WERI-Rb-1 (cell line): Measurements from ENCODE around the gene CCR6.

Source experiments
- DNase-seq: peaks from one replicate; pipeline ENCODE4 v3.0.0-alpha.2; 2020
- H3K27ac ChIP-seq: fragments of 250-450 bp; sonication (Bioruptor Pico); 2 replicates; pipeline ENCODE4 v1.5.1; 2020; ENCODE audit warnings: mild to moderate bottlenecking, moderate library complexity
- H3K27me3 ChIP-seq: fragments of 250-450 bp; sonication (Bioruptor Pico); 2 replicates; pipeline ENCODE4 v1.5.1; 2021; ENCODE audit warnings: mild to moderate bottlenecking, low read depth, moderate library complexity; ENCODE audit not compliant: insufficient read depth, severe bottlenecking
- H3K36me3 ChIP-seq: fragments of 250-450 bp; sonication (Bioruptor Pico); 2 replicates; pipeline ENCODE4 v1.5.1; 2020; ENCODE audit warnings: mild to moderate bottlenecking, moderate library complexity
- H3K4me3 ChIP-seq: 2 replicates; pipeline ENCODE4 v1.5.1; 2011; ENCODE audit warnings: low read depth, mild to moderate bottlenecking, control low read depth, low read length
- H3K9me3 ChIP-seq: fragments of 250-450 bp; sonication (Bioruptor Pico); 2 replicates; pipeline ENCODE4 v1.5.1; 2021; ENCODE audit warnings: mild to moderate bottlenecking, moderate library complexity; ENCODE audit not compliant: severe bottlenecking
- CTCF ChIP-seq: IDR thresholded peaks from 2 replicates; pipeline ENCODE4 v1.5.1; 2011; ENCODE audit warnings: low read depth, mild to moderate bottlenecking, control low read depth, inconsistent platforms, low read length

The CCR6 gene

GRCh38 chr6:167095888-167096287 lies 27.0 kb upstream of the CCR6 start:
- Histone ChIP-seq H3K36me3 (no peaks in the 10 kb centered on the region), H3K4me3 (no peak overlapping the region), H3K27me3 (no peaks in the 10 kb centered on the region), H3K9me3 (no peaks in the 10 kb centered on the region), H3K27ac (no peak overlapping the region)
- no peak for DNase-seq
- no peak for TF ChIP-seq CTCF

GRCh38 chr6:167096991-167097390 lies 25.9 kb upstream of the CCR6 start:
- TF ChIP-seq CTCF: no peak
- H3K4me3 ChIP-seq: no peak overlapping the region
- H3K27ac ChIP-seq: no peak overlapping the region
- H3K9me3 ChIP-seq: no peaks in the 10 kb centered on the region
- no peaks in the 10 kb centered on the region for H3K36me3 ChIP-seq
- no peak for DNase-seq
- no peaks in the 10 kb centered on the region for H3K27me3 ChIP-seq

- H3K36me3 ChIP-seq: no peaks in the 10 kb centered on the region
- no peak for DNase-seq
- no peak overlapping the region for H3K4me3 ChIP-seq
- no peaks in the 10 kb centered on the region for H3K27me3 ChIP-seq
- H3K9me3 ChIP-seq: no peaks in the 10 kb centered on the region
- TF ChIP-seq CTCF: no peak
- no peak overlapping the region for H3K27ac ChIP-seq
These were observed 25.1 kb upstream of the CCR6 start for GRCh38 chr6:167097770-167098169.

- no peak for DNase-seq
- H3K36me3 ChIP-seq: no peaks in the 10 kb centered on the region
- no peaks in the 10 kb centered on the region for H3K27me3 ChIP-seq
- no peaks in the 10 kb centered on the region for H3K9me3 ChIP-seq
- H3K4me3 ChIP-seq: no peak overlapping the region
- TF ChIP-seq CTCF: no peak
- H3K27ac ChIP-seq: no peak overlapping the region
These were observed 24.1 kb upstream of the CCR6 start for GRCh38 chr6:167098825-167099225.

GRCh38 chr6:167099707-167100106 lies 23.2 kb upstream of the CCR6 start:
- Histone ChIP-seq H3K4me3 (no peak overlapping the region), H3K36me3 (no peaks in the 10 kb centered on the region), H3K9me3 (no peaks in the 10 kb centered on the region), H3K27ac (no peak overlapping the region), H3K27me3 (no peaks in the 10 kb centered on the region)
- DNase-seq: no peak
- TF ChIP-seq CTCF: no peak

GRCh38 chr6:167100241-167100674 lies 22.6 kb upstream of the CCR6 start:
- DNase-seq: no peak
- Histone ChIP-seq H3K27ac (no peak overlapping the region), H3K27me3 (no peaks in the 10 kb centered on the region), H3K9me3 (no peaks in the 10 kb centered on the region), H3K4me3 (no peak overlapping the region), H3K36me3 (no peaks in the 10 kb centered on the region)
- no peak for TF ChIP-seq CTCF
